Lung (tissue), 12 donors: ENCODE results near the gene DPM3. TPM values are rescaled to one million over a fixed set of nuclear protein-coding genes. Genes with fewer than 3 reads are reported as not detected.
A peak's percentile ranks its signal among the peaks of the same experiment; 100 is the strongest.

Experiments used
- ATAC-seq: fragments of 200-7000 bp; cut with Tn5 transposase; one replicate; pipeline ENCODE4 v1.9.1; 2020; ENCODE audit warnings: moderate number of reproducible peaks; ENCODE audit not compliant: insufficient read depth, low FRiP score
- DNase-seq, 3 donors: peaks; one replicate each; pipeline ENCODE4 v3.0.0-alpha.2; 2013 to 2017
- H3K27ac ChIP-seq, 2 donors: one replicate each; pipeline ENCODE4 v1.5.1; 2013; ENCODE audit warnings: mild to moderate bottlenecking in 2 of 2, moderate library complexity in 2 of 2, control low read depth in 1 of 2, inconsistent platforms in 1 of 2, low read depth in 1 of 2, low read length in 1 of 2
- H3K27me3 ChIP-seq, 3 donors: one replicate each; pipeline ENCODE4 v1.5.1; 2013; ENCODE audit warnings: low read length in 2 of 3; ENCODE audit not compliant: control insufficient read depth in 3 of 3, insufficient read depth in 3 of 3
- H3K36me3 ChIP-seq, 4 donors: one replicate each; pipeline ENCODE4 v1.5.1; 2013; ENCODE audit warnings: low read length in 4 of 4, mild to moderate bottlenecking in 1 of 4, moderate library complexity in 1 of 4; ENCODE audit not compliant: control insufficient read depth in 4 of 4, insufficient read depth in 4 of 4
- H3K4me1 ChIP-seq, 5 donors: one replicate each; pipeline ENCODE4 v1.5.1; 2013; ENCODE audit warnings: low read length in 5 of 5, mild to moderate bottlenecking in 2 of 5, moderate library complexity in 1 of 5; ENCODE audit not compliant: control insufficient read depth in 5 of 5, insufficient read depth in 5 of 5
- H3K4me3 ChIP-seq: one replicate; pipeline ENCODE4 v1.5.1; 2013; ENCODE audit warnings: mild to moderate bottlenecking, control low read depth, moderate library complexity
- H3K9ac ChIP-seq, 2 donors: one replicate each; pipeline ENCODE4 v1.5.1; 2013; ENCODE audit warnings: low read length in 2 of 2, control low read depth in 1 of 2; ENCODE audit not compliant: insufficient read depth in 1 of 2
- H3K9me3 ChIP-seq, 4 donors: one replicate each; pipeline ENCODE4 v1.5.1; 2013; ENCODE audit warnings: low read length in 3 of 4, mild to moderate bottlenecking in 1 of 4, moderate library complexity in 1 of 4; ENCODE audit not compliant: control insufficient read depth in 4 of 4, insufficient read depth in 3 of 4
- WGBS, 2 donors: extraction: QIAGEN DNeasy Blood & Tissue Kit; methylation state at CpG; one replicate each; pipeline ENCODE4 v1.1.7; 2013; 5-methylcytosine and 5-hydroxymethylcytosine counted together
- polyA plus RNA-seq, 2 donors: library from polyadenylated mRNA; stranded (reverse); fragments of 200-250 nt; gene quantifications; one replicate each; pipeline ENCODE4 v1.2.1, GENCODE V29; 2013
- total RNA-seq, 2 donors: library from RNA; depleted of rRNA in 1 of 2; stranded (reverse); fragments of >200 nt in 1 of 2; gene quantifications; one replicate each; pipeline ENCODE4 v1.2.1, GENCODE V29; 2014 to 2021
- TF ChIP-seq, protein P1 (sequence below): IDR thresholded peaks from 2 replicates; pipeline ENCODE4 v1.5.1; 2012; ENCODE audit warnings: mild to moderate bottlenecking; ENCODE audit errors: control extremely low read depth, extremely low read depth
- donor health status: control.
- donor health status: control.
- donor health status: Bipolar disorder and iron deficiency.
- donor health status: healthy.
- donor health status: DM: yes; HTN: yes; CAD: no.

DPM3 gene
- total and polyA plus RNA-seq, 4 donors = 33.7 to 491 (median 133) TPM

DNA sequence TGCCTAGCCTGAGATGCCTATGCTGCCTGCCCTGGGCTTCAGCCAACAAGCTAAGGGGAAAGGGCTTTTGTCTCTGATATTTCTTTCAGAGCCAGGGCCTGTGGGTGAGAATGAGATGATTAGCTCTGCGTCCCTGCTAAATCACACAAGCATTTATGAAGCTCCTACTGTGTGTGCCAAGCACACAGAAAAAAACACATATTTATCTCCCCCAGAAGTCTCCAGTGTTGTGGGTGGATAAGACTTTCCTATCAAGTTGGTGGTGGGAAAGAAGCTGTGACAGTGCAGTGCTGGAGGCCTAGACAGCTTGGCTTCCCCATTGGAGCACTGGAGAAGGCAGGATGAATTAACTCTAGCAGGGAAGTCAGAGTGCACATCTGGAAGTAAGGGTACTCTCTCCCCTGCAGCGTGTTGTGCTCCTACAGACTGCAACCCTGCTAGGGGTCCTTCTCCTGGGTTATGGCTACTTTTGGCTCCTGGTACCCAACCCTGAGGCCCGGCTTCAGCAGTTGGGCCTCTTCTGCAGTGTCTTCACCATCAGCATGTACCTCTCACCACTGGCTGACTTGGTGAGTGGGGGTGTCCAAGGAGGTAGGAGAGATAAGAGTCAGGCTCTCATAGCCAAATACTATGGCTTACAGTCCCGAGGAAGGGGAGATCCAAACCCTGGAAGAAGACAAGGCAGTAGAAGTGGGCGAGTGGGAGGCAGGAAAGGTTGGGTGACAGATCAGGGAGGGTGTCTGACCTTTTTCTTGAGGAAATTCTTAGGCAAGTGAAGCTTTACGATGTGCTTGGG lies 3.0 kb downstream of the DPM3 start:
- peak overlapping the region; percentile 38 to 57 for H3K27ac ChIP-seq
- ATAC-seq (no peak), DNase-seq (no peak)
- 86 to 87% methylated on average over 6 of the region's 6 CpGs for WGBS, 2 donors
- H3K27me3 ChIP-seq = no peaks in the 10 kb centered on the region
- peaks cover 2 to 19% (median 13%) of the 10 kb centered on the region in 4 donors for H3K36me3 ChIP-seq
- TF ChIP-seq, protein P1, sequence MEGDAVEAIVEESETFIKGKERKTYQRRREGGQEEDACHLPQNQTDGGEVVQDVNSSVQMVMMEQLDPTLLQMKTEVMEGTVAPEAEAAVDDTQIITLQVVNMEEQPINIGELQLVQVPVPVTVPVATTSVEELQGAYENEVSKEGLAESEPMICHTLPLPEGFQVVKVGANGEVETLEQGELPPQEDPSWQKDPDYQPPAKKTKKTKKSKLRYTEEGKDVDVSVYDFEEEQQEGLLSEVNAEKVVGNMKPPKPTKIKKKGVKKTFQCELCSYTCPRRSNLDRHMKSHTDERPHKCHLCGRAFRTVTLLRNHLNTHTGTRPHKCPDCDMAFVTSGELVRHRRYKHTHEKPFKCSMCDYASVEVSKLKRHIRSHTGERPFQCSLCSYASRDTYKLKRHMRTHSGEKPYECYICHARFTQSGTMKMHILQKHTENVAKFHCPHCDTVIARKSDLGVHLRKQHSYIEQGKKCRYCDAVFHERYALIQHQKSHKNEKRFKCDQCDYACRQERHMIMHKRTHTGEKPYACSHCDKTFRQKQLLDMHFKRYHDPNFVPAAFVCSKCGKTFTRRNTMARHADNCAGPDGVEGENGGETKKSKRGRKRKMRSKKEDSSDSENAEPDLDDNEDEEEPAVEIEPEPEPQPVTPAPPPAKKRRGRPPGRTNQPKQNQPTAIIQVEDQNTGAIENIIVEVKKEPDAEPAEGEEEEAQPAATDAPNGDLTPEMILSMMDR = no peak
- H3K9me3 ChIP-seq = no peaks in the 10 kb centered on the region
- peak overlapping the region in 1 of 2 donors; percentile 51 for H3K9ac ChIP-seq
- H3K4me1 ChIP-seq = peaks cover 0 to 30% (median 6%) of the 10 kb centered on the region in 5 donors
- H3K4me3 ChIP-seq = no peak overlapping the region

DNA sequence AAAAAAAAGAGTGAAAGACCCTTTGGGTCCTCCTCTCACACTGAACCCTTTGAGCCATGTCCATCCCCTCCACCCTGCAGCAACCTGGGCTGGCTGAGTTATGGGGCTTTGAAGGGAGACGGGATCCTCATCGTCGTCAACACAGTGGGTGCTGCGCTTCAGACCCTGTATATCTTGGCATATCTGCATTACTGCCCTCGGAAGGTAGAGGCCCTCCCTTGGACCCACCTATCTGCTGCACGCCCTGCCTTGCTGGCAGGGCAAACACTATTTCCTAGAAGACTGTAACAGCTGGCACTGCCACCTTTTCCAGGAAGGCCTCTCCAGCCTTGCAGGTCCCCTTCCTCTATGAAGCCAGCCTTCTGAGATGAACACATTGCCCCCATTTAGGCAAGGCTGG lies 3.6 kb downstream of the DPM3 start:
- Histone ChIP-seq H3K27me3 (no peaks in the 10 kb centered on the region), H3K9ac (peak overlapping the region in 1 of 2 donors; percentile 51), H3K4me1 (peaks cover 0 to 30% (median 6%) of the 10 kb centered on the region in 5 donors), H3K36me3 (peaks cover 2 to 21% (median 13%) of the 10 kb centered on the region in 4 donors), H3K9me3 (no peaks in the 10 kb centered on the region), H3K27ac (peak overlapping the region; percentile 38 to 57), H3K4me3 (no peak overlapping the region)
- ATAC-seq = no peak
- 23 to 34% methylated on average over 6 of the region's 6 CpGs for WGBS, 2 donors
- TF ChIP-seq, protein P1 = no peak
- no peak for DNase-seq

DNA sequence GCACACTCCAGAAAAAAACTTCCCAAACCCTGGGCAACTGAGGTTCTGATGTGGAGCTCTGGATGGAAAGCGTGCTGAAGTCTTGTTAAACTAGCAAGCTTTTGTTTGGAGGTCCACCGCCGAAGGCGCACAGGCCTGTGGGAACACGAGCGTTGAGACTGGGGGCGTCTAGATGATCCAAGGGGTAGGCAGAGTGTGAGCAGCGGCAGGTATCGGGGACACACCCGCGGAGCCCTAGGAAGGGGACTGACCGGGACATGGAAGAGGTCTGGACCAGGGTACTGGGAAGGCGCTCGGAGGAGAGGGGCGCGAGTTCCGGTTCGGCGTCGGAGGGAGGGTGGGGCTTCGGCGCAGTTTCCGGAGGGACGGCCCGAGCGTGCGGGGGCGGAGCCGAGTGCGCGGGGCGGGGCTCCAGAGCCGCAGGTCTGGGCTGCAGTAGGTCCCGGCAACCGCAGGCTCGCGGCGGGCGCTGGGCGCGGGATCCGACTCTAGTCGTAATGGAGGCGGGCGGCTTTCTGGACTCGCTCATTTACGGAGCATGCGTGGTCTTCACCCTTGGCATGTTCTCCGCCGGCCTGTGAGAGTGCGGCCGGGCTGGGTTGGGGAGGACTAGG lies 4.8 kb downstream of the DPM3 start, which contains the start of gene SLC50A1:
Gene SLC50A1 (plus strand): TSS at position 438 of the 614 bp plus-strand sequence. CDS start 60 bp downstream, at position 498.
- TF ChIP-seq, protein P1 = no peak
- Histone ChIP-seq H3K36me3 (peaks cover 2 to 27% (median 13%) of the 10 kb centered on the region in 4 donors), H3K9me3 (no peaks in the 10 kb centered on the region), H3K27me3 (no peaks in the 10 kb centered on the region), H3K4me1 (peaks cover 3 to 34% (median 10%) of the 10 kb centered on the region in 5 donors), H3K27ac (peak within 1 kb of the TSS; percentile 93 to 99), H3K9ac (peak within 1 kb of the TSS; percentile 59 to 89), H3K4me3 (peak within 1 kb of the TSS; percentile 55)
- DNase-seq (peak; percentile 95 to 98 (median 97)), ATAC-seq (peak; percentile 89)
- 0 to 1% methylated on average over 42 to 52 of the region's 52 CpGs for WGBS, 2 donors
